ENCODE results near the gene USP12.

Gene USP12

DNA sequence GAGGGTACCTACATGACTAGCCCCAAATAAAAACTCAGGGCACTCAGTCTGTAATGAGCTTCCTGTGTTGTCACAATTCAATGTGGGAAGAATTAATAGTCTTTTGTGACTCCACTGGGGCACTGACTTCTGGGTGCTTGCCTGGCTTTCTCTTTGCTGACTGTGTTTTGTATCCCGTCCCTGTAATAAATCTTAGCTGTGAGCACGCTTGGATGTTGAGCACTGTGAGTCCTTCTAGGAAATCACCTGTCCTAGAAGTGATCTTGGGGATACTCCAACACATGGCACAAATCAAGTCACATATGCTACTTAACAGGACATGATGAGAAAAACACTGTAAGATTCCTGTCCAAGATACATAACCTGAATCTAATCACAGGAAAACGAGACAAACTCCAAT, 83.0 kb downstream of the USP12 start:
- Histone ChIP-seq H3K4me3 (ENCODE audit: low read depth, low read length) (no peak overlapping the region), H3K36me3 (no peaks in the 10 kb centered on the region; the same call in none of the 2 replicates), H3K4me1 (no peaks in the 10 kb centered on the region), H3K9me3 (no peaks in the 10 kb centered on the region; the same call in 1 of the 2 replicates), H3K27me3 (no peaks in the 10 kb centered on the region)
- no peak for DNase-seq
- TF ChIP-seq, protein P1, sequence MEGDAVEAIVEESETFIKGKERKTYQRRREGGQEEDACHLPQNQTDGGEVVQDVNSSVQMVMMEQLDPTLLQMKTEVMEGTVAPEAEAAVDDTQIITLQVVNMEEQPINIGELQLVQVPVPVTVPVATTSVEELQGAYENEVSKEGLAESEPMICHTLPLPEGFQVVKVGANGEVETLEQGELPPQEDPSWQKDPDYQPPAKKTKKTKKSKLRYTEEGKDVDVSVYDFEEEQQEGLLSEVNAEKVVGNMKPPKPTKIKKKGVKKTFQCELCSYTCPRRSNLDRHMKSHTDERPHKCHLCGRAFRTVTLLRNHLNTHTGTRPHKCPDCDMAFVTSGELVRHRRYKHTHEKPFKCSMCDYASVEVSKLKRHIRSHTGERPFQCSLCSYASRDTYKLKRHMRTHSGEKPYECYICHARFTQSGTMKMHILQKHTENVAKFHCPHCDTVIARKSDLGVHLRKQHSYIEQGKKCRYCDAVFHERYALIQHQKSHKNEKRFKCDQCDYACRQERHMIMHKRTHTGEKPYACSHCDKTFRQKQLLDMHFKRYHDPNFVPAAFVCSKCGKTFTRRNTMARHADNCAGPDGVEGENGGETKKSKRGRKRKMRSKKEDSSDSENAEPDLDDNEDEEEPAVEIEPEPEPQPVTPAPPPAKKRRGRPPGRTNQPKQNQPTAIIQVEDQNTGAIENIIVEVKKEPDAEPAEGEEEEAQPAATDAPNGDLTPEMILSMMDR (IDR thresholded peaks at IDR 0.05; ENCODE audit: low read depth, low read length), result no peak

DNA sequence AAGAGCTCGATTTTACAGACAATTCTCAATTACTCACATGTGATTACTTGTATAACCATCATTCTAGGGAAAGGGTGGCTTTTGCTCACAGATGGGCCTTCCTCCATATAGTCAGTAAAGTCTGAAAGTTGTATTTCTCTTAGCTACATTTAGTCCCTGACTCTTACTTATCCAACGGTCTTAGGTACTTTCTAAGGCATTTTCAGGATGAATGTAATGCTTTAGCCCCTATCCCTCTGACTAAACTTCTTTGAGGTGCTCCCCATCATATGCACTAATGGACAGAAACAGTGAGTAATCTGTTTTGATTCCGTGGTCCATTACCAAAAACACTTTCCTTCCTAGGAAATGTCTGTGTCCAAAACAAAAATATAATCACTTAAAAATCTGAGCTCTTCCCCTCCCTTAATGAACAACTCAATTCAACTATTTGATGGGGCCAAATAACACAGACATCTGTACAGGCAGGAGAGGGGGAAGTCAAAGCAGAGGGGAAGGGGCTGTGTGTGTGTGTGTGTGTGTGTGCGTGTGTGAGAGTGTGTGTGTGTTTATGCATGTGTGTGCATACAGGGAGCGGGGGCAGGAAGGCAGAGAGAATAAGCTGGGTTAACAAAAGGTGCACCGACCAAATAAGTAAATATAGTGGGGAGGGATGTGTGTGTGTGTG, 84.9 kb downstream of the USP12 start:
- Histone ChIP-seq H3K4me3 (ENCODE audit: low read depth, low read length) (no peak overlapping the region), H3K27me3 (no peaks in the 10 kb centered on the region), H3K4me1 (no peaks in the 10 kb centered on the region), H3K36me3 (peaks cover 4% of the 10 kb centered on the region), H3K9me3 (no peaks in the 10 kb centered on the region; the same call in 1 of the 2 replicates)
- TF ChIP-seq, protein P1 (IDR thresholded peaks at IDR 0.05; ENCODE audit: low read depth, low read length), result no peak
- no peak for DNase-seq

DNA sequence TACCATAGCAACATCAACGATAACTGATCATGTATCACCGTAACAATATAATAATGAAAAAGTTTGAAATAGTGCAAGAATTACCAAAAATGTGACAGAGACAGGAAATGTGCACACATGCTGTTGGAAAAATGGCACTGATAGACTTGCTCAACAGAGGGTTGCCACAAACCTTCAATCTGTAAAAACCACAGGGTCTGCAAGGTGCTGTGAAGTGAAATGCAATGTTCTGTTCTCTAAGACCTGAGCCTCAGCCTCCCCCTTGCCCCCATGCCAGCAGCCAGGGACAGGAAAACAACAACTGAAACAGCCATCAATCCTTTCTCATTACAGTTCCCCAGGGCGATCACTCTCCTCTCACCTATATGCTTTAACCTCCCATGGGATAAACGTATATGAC, 88.4 kb downstream of the USP12 start:
- Histone ChIP-seq H3K9me3 (no peaks in the 10 kb centered on the region), H3K4me3 (ENCODE audit: low read depth, low read length) (no peak overlapping the region), H3K27me3 (no peaks in the 10 kb centered on the region), H3K36me3 (peaks cover 4% of the 10 kb centered on the region), H3K4me1 (no peaks in the 10 kb centered on the region)
- TF ChIP-seq, protein P1 (IDR thresholded peaks at IDR 0.05; ENCODE audit: low read depth, low read length), result no peak
- DNase-seq, result no peak

DNA sequence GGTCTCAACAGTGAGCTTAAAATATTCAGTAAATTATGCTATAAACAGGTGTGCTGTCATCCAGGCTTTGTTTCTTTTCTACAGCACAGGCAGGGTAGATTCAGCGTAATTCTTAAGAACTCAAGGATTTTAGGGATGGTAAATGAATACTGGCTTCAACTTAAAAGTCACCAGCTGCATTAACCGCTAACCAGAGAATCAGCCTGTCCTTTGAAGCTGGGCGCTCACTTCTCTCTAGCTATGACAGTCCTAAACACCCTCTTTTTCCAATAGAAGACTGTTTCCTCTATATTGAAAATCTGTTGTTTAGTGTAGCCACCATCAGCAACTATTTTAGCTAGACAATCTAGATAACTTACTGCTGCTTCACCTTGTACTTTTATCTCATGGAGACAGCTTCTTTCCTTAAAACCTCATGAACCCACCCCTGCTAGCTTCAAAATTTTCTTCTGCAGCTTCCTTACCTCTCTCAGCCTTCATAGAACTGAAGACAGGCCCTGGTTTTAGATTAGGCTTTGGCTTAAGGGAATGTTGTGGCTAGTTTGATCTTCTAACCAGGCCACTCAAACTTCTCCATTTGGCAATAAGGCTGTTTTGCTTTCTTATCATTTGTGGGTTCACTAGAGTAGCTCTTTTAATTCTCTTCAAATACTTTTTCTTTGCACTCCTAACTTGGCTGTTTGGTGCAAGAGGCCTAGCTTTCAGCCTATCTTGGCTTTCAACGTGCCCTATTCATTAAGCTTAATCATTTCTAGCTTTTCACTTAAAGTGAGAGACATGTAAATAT, 89.5 kb downstream of the USP12 start:
- TF ChIP-seq, protein P1 (IDR thresholded peaks at IDR 0.05; ENCODE audit: low read depth, low read length), result no peak
- DNase-seq, result no peak
- H3K4me3 ChIP-seq (ENCODE audit: low read depth, low read length), result no peak overlapping the region
- H3K27me3 ChIP-seq, result no peaks in the 10 kb centered on the region
- H3K4me1 ChIP-seq, result no peaks in the 10 kb centered on the region
- peaks cover 4% of the 10 kb centered on the region for H3K36me3 ChIP-seq
- no peaks in the 10 kb centered on the region for H3K9me3 ChIP-seq

DNA sequence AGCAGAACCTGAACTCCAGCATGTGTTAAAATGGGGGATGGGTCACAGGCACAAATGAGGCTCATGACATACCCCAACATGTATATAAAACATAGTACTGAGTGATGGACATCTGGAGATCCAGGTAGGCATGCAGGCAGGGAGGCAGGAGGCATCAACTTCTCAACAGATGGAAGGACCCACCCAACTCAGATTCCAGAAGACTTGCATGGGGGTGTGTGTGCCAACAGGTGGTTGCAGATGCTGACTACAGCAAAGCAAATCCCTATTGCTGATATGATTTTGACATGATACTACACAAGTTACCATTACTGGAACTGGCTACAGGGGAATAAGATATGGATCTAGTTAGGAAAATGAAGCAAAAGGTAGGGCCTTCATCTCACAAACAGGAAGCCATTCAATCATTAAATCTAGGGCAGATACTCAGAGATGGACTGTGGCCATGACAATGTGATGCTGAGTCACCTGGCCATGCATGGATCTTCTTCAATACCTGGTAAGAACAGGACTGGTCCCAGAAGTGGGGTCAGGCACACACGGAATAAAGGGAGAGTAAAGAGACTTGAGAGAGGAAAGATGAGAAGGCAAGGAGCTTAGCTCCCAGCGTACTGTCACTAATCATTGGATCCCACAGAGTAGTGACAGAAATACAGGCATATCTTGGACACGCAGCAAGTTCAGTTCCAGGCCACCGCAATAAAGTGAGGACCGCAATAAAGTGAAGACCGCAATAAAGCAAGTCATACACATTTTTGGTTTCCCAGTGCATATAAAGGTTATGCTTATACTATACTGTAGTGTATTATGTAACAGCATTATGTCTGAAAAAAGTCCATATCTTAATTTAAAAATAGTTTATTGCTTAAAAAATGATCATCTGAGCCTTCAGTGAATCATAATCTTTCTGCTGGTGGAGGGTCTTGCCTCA, 91.3 kb downstream of the USP12 start:
- Histone ChIP-seq H3K27me3 (no peaks in the 10 kb centered on the region), H3K9me3 (no peaks in the 10 kb centered on the region), H3K4me1 (no peaks in the 10 kb centered on the region), H3K4me3 (ENCODE audit: low read depth, low read length) (no peak overlapping the region), H3K36me3 (peaks cover 4% of the 10 kb centered on the region)
- no peak for DNase-seq
- TF ChIP-seq, protein P1 (IDR thresholded peaks at IDR 0.05; ENCODE audit: low read depth, low read length), result no peak
